Measurements from ENCODE around the gene VAT1L.

The VAT1L gene

DNA sequence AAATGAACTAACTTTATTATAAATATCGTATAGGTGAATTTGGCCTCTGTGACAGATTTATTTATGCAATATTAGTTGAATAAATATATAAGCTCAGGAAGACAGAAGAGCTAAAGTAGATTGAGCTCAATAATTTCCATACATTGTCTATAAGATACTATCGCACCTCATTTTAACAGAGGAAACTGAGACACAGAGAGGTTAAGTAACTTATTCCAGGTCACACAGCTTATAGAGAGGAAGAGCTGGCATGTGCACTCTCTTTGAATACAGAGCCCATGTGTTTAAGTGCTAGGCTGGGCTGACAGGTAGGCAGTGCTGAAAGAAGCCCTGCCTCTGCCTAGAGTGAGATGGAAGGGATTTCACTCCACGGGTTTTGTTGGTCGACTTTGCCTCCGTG is 48.4 kb downstream of the VAT1L start:
- no peak for DNase-seq

DNA sequence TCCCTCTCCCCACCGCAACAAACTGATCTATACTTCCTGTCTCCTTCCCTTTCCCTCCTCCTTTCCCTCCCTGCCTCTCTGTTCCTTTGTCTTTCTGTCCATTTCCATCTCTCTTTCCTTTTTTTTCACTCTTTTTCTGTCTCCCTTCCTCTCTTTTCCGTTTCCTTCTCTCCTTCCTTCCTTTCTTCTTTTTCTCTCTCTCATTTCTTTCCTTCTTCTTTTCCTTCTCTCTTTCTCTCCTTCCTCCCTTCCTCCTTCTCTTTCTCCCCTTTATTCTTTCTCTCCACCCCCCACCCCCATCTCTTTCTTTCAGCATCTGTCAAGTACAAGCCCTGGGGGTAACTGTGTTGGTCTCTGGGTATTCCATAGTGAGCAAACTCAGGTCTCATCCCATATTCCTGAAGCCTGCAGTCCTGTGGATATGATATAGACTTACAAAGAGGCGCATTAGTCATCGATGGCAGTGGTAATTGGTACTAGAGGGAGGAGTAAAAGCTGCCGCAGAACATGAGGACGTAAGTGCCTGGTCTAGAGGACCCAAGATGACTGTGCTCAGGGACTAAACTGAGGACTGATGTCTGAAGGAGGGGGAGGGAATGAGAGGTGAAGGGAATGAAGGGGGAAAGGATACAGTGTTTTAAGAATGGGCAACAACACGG is 50.4 kb downstream of the VAT1L start:
- DNase-seq = no peak

DNA sequence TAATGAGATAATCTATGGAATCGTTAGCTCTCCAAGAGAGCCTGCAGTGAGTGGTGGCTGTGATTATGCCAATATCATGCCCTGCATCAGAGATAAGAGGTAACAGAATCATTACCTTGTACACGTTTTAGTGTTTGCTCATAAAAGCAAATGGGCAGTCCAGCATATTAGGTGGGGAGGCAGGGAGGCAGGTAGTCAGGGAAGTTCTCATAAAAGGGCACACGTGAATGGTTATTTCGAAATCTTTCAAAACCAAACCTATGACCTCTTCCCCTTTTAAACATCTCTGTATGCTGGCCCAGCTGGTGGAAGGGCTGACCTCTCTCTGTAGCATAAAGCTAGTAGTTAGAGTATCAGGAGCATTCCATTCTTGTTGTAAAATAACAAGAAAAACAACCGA is 51.7 kb downstream of the VAT1L start:
- DNase-seq = no peak

DNA sequence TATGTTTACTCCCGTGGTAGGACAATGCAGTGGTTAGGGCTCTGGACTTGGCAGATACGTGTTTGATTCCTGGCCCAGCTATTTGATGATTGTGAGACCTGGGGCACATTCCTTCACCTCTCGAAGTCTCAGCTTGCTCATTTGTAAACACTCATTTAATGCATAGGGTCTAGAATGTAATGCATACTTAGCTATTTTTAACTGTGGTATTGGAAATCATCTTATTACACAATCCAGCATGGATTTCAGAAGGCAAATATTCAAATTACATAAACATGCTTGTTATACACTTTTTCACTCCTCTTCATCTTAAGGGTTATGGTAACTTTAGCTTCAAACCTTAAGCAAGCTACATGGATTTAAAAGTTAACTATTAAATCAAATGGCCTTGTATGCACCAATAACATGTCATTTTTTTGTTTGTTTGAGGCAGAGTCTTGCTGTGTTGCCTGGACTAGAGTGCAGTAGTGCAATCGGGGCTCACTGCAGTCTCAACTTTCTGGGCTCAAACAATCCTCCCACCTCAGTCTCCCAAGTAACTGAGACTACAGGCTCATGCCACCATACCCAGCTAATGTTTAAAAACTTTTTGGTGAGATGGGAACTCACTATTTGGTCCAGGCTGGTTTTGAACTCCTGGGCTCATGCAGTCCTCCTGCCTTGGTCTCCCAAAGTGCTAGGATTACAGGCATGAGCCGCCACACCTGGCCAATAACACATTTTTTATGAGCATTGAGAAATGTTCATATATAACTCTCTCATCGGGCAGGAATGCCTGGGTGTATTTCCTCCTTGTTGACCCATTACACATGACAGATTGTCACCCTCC is 52.5 kb downstream of the VAT1L start:
- DNase-seq = no peak

DNA sequence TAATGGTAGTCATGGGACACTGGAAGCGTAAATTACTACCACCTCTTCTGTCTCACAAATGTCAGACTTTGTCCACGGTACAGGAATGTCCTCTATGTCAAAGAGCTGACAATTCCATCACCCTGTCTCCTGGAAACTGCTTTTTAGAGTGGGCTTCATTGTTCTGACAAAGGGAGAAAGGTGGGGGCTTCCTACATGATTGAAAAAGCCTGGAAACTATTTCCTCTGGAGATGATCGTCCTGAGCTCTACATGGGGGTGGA is 53.1 kb downstream of the VAT1L start:
- no peak for DNase-seq

DNA sequence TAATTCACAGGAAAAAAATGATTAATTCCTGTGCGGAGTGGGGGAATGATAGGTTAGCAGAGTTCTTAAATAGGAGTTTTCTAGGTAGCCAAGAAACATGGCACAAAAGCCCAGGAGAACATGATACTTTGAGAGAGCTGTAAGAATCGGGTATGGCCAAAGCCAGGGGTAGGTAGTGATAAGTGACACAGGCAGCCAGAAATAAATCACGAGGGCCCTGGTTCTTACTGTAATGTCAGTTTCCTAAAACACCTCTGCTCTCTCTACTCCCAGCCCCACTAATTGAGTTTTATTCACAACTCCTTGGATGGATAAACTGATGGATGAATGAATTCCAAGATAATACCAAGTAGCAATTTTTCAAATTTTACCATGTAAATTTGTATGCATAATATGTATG is 54.1 kb downstream of the VAT1L start:
- DNase-seq = no peak

DNA sequence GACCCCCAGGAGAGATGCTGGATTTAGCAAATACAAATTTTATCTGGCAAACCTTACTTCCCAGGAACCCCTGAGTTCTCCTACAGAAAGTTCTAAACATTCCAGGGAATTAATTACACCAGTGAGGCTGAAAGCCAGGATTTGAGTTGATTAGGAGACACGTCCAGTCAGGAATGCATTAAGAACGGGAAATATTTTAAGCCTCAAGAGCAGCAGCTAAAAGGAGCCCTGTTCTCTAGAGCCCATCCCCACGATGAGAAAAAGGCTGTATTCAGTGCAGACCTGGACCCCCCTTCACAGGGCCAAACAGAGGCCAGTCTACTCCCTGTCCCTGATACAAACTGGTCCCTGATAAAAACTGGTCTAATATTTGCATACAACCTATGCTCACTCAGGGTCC is 55.0 kb downstream of the VAT1L start:
- no peak for DNase-seq

DNA sequence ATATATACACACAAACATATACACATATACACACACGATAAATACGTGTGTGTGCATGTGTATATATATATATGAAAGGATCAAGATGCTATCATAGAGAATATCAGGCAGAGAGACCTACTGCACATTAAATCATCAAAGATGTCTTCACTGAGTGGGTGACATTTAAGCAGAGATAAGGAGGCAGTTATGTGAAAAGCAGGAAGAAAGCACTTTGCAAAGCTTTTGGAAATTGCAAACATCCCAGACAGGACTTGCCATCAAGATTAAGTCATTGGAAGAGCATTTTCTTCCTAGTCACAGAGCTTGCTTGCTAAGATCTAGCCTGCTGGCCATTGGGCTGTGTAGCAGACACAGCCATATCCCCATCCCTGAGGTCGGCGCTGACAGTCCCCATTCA is 56.4 kb downstream of the VAT1L start:
- no peak for DNase-seq

DNA sequence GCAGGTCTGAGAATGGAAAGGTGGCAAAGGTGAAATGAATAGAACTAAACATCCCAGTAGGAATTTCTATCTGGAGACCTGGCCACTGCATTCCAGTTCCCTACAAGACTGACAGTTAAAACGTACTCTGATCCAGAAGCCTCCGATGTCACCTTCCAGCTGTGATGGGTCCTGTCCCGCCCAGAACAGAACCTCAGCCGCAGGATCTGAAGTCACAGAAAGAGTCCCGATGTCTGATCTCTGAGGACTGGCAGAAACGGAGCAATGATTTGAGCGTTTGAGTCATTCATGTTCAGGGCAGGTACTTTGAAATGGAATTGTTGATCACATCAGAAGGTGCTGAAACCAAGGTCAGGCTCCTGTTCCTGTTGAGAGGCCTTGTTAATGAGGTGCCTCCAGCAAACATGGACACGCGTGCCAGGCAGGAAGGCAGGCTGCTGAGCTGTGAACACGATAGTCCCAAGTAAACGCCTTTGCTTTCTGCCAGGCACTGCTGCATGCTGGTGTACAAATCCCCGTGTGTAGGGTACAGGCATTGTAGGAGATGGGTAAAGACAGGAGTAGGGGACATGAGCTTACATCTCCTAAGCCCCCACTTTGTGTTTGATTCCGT is 61.4 kb downstream of the VAT1L start:
- DNase-seq = no peak

DNA sequence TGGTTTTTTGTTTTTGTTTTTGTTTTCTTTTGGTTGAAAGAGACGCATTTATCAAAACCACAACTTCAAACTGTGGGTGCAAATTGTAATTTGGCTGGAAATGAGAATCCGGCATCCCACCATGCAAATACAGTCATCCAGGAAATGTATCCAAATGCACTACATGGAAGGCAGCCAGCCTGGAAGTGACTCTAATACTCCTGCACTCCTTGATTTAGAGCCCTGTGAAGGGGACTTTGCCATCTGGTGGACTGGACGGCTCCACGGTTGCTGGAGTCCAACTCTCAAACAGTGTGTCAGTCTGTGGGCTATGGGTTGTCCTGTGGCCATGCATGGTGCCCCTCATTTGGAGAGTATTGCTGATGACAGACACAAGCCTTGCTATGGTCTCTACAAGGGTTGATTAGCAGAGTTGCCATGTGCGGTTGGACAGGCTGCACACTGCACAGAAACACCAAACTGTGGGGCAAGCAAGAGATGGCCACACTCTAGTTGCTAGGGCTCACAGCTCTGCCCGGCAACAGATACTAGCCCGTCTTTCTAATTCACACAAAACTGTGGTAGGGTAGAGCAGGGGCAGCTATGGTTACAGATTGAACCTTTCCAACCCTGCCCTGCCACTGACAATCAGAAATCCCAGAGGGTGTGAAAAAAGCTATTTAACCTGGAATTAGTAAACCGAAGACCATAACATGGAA is 62.4 kb downstream of the VAT1L start:
- no peak for DNase-seq

DNA sequence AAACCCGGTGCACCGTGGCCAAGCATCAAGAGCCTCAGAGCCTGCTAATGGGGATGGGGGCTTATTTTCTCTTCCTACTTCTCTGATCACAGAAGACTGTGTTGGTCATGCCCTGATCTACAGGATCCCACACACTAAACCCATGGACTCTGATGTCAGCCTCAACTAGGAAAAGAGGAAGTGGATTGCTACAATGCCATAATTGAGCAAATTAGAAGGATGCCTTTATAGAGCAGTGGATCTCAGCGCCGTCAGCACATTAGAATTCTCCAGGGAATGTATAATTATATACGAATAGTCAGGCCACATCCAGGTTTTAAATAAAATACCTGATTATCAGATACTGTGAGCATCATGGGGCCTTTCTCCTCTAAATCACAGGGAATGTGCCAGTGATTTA is 64.8 kb downstream of the VAT1L start:
- DNase-seq = no peak

DNA sequence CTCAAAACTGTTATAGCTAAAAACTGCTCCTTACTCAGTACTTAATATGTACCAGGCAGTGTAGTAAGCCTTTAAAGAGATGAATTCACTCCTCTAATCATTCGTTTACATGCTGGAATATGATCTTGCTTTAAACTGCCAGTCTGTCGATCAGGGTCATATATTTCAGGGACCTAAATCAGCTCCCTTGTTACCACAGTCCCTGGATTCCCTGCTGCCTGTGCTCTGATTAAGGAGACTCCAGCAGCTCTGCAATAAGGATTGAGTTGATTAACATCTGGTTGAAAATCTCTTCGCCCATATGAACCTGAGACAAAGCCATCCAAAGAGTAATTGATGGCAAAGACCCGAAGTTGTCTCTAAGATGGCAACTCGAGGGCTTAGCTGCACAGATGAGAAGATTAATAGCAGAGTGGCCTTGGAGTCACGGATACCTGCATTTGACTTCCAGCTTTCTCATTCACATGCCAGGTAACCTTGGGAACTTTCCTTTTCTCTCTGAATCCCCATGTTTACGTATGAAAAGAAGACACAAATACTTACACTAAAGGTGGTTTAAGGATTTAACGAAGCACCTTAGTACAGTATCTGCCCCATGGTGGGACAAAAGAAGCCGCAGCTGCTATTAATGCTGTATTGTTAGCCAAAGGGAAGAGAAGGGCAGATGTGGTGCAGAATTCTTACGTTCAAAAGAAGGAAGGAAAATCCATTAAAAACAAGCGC is 68.2 kb downstream of the VAT1L start:
- DNase-seq = no peak

DNA sequence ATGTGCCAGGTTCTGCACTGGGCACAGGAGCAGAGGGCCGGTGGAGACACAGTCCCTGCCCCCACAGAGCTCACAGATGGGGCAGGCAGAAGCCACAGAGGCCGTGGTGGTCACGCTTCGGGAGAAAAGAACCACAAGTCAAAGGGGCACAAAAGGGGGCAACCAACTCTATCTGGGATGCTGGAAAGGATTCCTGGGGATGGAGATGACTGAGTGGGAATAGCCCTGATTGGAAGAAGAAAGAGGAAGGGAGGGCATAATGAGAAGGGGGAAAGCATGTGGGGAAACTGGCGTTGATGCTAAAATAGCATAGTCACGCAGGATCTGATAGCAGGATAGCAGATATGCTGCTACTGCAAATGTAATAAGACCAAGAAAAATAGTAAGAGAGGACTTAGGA is 69.7 kb downstream of the VAT1L start:
- DNase-seq = no peak

DNA sequence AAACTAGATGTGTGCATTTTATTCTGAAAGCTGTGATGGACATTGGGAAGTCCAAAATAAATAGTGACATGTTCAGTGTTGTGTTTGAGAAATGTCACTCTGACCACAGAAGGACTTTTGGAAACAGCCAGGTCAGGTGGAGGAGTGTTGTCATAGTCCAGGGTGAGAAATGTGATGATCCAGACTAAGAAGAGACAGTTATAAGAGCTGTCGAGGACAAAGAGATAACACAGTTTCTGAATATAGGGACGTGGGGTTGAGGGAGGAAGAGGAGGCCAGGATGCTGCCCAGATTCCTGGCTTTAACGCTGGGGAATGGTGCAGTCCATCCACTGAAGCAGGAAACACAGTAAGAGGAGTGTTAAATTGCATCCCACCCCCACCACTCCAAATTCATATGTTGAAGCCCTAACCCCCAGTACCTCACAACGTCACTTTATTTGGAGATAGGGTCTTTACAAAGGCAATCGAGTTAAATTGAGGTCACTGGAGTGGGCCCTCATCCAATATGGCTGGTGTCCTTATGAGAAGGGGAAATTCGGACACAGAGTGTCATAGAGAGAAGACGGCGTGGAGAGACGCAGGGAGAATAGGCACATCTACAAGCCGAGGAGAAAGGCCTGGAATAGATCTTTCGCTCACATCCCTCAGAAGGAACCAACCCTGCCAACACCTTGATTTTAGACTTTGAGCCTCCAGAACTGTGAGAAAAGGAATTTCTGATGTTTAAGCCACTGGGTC is 71.3 kb downstream of the VAT1L start:
- no peak for DNase-seq

DNA sequence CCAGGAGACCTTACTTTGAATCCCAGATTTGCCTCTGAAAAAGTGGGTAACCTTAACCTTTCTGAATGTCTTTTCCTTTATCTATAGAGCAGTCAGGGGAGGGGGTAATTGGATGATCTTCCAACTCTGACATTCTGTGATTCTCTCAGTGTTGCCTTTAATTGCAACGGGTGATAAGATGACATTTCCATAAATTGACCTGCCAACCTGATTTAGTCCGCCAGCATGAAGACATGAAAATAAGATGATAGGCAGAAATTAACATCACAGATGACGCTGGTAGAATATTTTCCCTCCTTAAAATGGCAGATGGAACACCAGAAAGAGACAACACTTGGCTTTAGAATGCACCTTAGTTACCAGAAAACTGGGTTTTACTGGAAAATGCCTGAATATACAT is 72.6 kb downstream of the VAT1L start:
- DNase-seq = no peak

DNA sequence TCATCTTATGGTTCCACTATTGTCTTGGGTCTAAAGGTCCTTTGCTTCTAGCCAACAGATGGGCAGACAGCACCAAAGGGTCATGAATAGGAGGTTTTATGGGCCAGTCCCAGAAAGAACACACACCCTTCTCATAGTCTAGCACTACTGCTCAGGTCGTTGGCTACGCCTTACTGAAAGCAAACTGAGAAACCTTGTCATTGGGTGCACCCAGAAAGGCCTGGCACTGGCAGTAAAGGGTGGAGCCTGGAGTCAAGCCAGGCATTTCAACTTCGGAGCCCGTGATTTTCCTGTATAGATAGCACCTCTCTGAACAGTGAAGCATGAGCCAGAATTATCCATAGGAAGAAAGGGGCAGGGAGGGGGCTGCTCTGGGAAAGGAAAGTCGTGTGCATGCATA is 74.9 kb downstream of the VAT1L start:
- no peak for DNase-seq

DNA sequence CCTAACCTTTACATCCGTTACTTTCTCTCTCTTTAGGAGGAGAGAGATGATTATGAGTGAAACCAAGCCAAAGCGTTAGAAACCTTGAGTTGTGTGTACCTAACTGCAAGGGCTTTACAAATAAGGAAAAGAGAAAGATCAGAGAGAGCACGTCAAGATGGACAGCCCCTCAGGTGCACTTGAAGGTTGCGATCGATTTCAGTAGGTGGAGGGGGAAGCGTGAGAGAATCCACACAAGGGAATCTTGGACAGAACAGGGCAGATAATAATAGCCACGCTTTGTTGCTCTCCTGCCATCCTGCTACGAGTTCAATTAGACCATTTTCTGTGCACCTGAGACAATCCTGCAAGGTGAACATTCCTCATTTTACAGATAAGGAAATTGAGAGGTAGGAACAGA is 78.4 kb downstream of the VAT1L start:
- no peak for DNase-seq

DNA sequence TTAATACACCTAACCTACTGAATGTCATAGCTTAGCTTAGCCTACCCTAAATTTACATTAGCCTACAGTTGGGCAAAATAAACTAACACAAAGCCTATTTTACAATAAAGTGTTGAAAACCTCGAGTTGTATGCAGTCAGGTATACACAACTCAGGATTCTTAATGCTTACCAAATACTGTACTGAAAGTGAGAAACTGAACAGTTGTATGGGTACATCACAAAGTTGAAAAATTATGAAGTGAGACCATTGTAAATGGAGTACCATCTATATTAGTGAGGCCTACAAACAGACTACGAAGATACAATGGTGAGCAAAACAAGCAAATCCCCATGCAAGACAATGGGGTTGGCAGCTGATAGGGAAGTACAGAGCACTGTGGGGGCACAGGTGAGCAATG is 79.7 kb downstream of the VAT1L start:
- DNase-seq = no peak

DNA sequence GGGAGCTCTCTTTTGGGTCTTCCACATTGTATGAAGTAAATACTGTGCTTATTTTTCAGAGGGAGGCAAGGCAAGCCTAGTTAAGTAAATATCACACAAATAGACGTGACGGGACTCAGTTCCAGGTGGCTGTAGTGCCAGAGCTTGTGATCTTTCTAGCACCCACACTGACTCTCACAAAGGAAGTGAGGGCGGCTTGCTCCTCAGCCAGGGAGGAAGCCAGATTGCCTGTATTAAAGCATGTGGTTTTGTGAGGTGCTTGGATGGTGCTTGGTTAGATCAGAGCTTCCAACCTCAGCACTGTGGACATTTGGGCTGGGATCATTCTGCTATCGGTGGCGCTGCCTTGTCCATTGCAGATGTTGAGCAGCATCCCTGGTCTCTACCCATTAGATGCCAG is 80.1 kb downstream of the VAT1L start:
- no peak for DNase-seq

DNA sequence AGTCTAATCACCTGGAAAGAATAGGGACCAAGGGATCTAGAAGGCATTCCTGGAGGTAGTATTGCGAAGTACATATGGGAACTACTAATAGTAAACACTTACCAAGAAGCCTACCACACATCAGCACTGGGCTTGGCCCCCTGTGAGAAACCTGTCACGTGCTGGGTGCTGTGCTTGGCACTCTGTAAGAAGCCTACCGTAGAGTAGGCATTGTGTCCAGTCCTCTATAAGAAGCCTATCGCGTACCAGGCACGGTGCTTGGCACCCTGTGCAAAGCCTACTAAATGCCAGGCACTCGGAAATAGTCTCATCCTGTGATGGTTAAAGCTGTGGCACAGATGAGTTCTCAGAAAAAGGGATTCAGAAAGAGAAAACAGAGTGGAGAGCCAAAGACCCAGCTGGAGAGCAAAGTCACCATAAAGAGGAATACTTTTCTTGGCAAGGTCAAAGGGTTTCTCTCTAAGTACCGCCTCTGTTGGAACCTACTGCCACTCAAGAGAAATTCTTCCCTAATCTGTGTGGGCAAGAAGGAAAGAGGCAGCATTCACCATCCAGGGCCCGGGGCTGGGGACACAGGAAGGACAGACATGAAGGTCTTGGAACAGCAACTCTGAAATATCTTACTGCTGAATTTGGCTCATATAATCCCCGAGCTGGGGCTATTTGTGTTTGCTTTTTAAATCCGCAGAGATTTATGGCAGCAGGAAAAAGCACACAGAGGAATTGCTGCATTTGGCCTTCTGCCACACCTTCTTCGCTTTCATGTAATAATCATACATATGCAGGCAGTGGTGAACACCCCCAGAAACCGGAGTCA is 81.8 kb downstream of the VAT1L start:
- no peak for DNase-seq

DNA sequence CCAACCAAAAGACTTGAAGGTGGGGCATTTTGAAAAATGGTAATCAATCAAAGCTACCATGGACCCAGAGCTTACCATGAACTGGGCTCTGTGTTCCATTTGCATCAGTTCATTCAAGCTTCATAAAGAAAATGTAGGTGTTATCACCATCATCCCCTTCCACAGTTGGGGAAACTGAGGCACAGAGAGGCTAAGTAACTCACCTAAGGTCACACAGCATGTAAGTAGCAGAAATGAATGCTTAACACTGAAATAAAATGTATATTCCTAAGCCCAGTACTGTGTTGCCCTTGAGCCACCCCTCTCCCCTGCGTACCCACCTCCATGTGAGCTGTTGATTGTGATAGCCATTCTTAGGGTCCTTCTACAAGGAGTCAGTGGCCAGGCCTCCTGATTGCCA is 83.6 kb downstream of the VAT1L start:
- DNase-seq = no peak

DNA sequence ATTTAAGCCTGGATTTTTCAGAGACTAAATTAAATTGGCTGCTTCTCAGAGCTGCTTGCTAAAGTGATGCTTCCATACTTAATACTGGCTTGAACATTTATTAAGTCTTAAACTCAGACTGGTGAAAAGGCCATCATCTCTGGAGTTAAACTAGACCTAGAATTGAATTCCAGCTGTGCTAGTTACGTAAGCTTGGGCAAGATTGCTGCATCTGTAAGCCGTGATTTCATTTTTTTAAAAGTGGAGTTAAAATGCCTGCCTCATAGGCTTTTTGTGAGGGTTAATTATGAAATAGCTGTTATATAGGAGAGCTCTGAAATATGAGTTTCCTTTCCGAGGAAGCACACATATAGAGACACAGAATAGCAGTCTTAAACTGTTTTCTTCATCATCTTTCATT is 84.7 kb downstream of the VAT1L start:
- DNase-seq = no peak

All from COR-L47 (cell line).